Nephron progenitor cell (in vitro differentiated cells): Measurements from ENCODE around the gene EMC1.
"Not testable (repeated sequence)": the region's sequence is repeated elsewhere in the genome, so short reads cannot be mapped to it uniquely, and the experiment has no call there.

Experiments
- DNase-seq: peaks from one replicate; pipeline ENCODE4 v3.0.0; 2021
- H3K27ac Mint-ChIP-seq: 2 replicates; pipeline ENCODE4 v1.8.0; 2021; ENCODE audit warnings: mild to moderate bottlenecking, moderate library complexity, mixed read lengths
- H3K27me3 Mint-ChIP-seq: 2 replicates; pipeline ENCODE4 v1.8.0; 2021; ENCODE audit warnings: mild to moderate bottlenecking, low read depth, mixed read lengths; ENCODE audit not compliant: poor library complexity
- H3K36me3 Mint-ChIP-seq: 2 replicates; pipeline ENCODE4 v1.8.0; 2021; ENCODE audit warnings: low read depth, mixed read lengths
- H3K4me1 Mint-ChIP-seq: 2 replicates; pipeline ENCODE4 v1.8.0; 2021; ENCODE audit warnings: mixed read lengths
- H3K4me3 Mint-ChIP-seq: 2 replicates; pipeline ENCODE4 v1.8.0; 2021; ENCODE audit warnings: mild to moderate bottlenecking, moderate library complexity, mixed read lengths
- H3K9me3 Mint-ChIP-seq: 2 replicates; pipeline ENCODE4 v1.8.0; 2021; ENCODE audit warnings: mild to moderate bottlenecking, moderate library complexity, mixed read lengths
- TF ChIP-seq, protein P1 (sequence below): fragments of 200-600 bp; sonication (generic); IDR thresholded peaks from 2 replicates; pipeline ENCODE4 v1.5.0; 2021; ENCODE audit warnings: antibody characterized with exemption

The EMC1 gene

GRCh38 chr1:19287436-19288185, 36.3 kb upstream of the EMC1 start:
- Mint-ChIP-seq H3K9me3 (peaks cover 33% of the 10 kb centered on the region), H3K27ac (peak overlapping the region; percentile 94), H3K27me3 (peaks cover 38% of the 10 kb centered on the region), H3K4me3 (peak overlapping the region; percentile 13), H3K4me1 (peaks cover 5% of the 10 kb centered on the region), H3K36me3 (peaks cover 39% of the 10 kb centered on the region)
- TF ChIP-seq, protein P1, sequence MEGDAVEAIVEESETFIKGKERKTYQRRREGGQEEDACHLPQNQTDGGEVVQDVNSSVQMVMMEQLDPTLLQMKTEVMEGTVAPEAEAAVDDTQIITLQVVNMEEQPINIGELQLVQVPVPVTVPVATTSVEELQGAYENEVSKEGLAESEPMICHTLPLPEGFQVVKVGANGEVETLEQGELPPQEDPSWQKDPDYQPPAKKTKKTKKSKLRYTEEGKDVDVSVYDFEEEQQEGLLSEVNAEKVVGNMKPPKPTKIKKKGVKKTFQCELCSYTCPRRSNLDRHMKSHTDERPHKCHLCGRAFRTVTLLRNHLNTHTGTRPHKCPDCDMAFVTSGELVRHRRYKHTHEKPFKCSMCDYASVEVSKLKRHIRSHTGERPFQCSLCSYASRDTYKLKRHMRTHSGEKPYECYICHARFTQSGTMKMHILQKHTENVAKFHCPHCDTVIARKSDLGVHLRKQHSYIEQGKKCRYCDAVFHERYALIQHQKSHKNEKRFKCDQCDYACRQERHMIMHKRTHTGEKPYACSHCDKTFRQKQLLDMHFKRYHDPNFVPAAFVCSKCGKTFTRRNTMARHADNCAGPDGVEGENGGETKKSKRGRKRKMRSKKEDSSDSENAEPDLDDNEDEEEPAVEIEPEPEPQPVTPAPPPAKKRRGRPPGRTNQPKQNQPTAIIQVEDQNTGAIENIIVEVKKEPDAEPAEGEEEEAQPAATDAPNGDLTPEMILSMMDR: no peak
- DNase-seq: no peak

DNA sequence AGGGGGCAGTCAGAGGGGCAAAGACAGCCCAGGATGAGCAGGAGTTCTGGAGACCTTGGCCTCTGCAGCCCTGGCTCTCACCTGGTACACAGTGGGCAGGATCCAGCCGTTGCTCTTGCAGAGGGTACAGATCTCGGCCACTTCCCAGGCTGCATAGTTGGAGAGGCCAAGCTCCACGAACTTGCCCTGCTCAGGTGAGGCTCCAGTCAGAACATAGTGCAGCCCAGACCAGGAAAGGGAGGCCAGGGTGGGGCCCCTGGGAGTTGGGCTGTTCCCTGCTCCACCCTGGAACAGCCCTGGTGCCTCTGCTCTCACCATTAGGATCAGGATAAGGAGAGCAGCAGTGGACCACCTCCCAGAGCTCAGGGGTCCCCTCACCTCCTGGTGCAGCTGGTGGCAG, 34.5 kb upstream of the EMC1 start:
- peaks cover 34% of the 10 kb centered on the region for H3K27me3 Mint-ChIP-seq
- H3K36me3 Mint-ChIP-seq: peaks cover 34% of the 10 kb centered on the region

GRCh38 chr1:19285366-19285765, 34.0 kb upstream of the EMC1 start:
- not testable (repeated sequence) for H3K27ac Mint-ChIP-seq, H3K4me3 Mint-ChIP-seq, H3K4me1 Mint-ChIP-seq, DNase-seq
- peaks cover 31% of the 10 kb centered on the region for H3K27me3 Mint-ChIP-seq
- H3K36me3 Mint-ChIP-seq: peaks cover 36% of the 10 kb centered on the region
- peaks cover 14% of the 10 kb centered on the region for H3K9me3 Mint-ChIP-seq

More for the DNA sequence above, 34.5 kb upstream of the EMC1 start:
- H3K27ac Mint-ChIP-seq, H3K4me1 Mint-ChIP-seq, H3K4me3 Mint-ChIP-seq, DNase-seq: not testable (repeated sequence)
- H3K9me3 Mint-ChIP-seq: peaks cover 16% of the 10 kb centered on the region

DNA sequence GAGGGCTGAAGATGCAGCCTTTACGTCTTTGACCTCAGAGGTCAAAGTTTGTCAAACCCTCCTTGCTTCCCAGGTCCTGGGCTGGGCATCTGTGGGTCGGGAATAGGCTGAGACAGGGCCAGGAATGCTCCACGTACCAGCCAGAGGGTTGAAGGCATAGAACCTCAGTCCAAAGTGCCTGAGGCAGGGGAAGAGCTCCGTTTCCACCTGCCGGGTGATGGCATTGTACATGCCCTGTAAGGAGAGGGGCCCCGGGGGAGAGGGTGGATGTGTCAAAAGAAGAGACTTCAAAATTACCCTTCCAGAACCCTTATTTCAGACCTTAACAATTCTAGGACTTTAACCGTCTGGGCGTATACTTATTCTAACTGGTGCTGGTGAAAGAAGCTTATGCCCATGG, 33.6 kb upstream of the EMC1 start:
- Mint-ChIP-seq H3K4me3 (no peak overlapping the region), H3K27me3 (peaks cover 26% of the 10 kb centered on the region), H3K4me1 (peaks cover 5% of the 10 kb centered on the region), H3K36me3 (peaks cover 37% of the 10 kb centered on the region), H3K9me3 (peaks cover 13% of the 10 kb centered on the region), H3K27ac (no peak overlapping the region)
- TF ChIP-seq, protein P1: no peak
- no peak for DNase-seq

DNA sequence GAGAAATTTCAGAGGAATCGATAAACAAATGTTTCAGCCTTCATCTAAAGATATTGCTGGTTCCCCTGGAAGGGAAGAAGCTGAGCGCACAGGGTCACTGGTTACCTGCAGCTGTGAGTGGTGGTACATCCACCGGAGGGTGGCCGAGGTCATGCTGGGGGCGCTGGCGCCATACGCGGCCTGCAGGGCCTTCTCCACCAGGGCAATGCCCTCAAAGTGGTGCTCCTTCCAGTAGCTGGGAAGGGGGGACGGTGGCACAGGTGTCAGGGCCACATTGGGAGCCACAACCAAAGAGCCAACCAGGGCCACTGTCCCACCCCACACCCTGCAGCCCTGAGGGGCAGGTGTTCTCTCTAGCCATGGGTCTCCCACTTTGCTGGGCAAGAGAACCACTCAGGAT, 32.6 kb upstream of the EMC1 start:
- peaks cover under 1% of the 10 kb centered on the region for H3K4me1 Mint-ChIP-seq
- DNase-seq: no peak
- TF ChIP-seq, protein P1: no peak
- peaks cover 9% of the 10 kb centered on the region for H3K9me3 Mint-ChIP-seq
- H3K27me3 Mint-ChIP-seq: peaks cover 16% of the 10 kb centered on the region
- no peak overlapping the region for H3K27ac Mint-ChIP-seq
- H3K36me3 Mint-ChIP-seq: peaks cover 32% of the 10 kb centered on the region
- H3K4me3 Mint-ChIP-seq: no peak overlapping the region

- no peak for DNase-seq
- TF ChIP-seq, protein P1: no peak
- H3K9me3 Mint-ChIP-seq: peaks cover 3% of the 10 kb centered on the region
- H3K27ac Mint-ChIP-seq: peak overlapping the region; percentile 42
- H3K4me1 Mint-ChIP-seq: no peaks in the 10 kb centered on the region
- no peak overlapping the region for H3K4me3 Mint-ChIP-seq
- peaks cover 12% of the 10 kb centered on the region for H3K36me3 Mint-ChIP-seq
- H3K27me3 Mint-ChIP-seq: peaks cover 7% of the 10 kb centered on the region
Measured at GRCh38 chr1:19274636-19275035, 23.3 kb upstream of the EMC1 start.

- H3K4me3 Mint-ChIP-seq, DNase-seq: not testable (repeated sequence)
Measured at GRCh38 chr1:19273844-19274531, 22.7 kb upstream of the EMC1 start.

More at GRCh38 chr1:19273844-19274531, 22.7 kb upstream of the EMC1 start:
- H3K27me3 Mint-ChIP-seq, H3K27ac Mint-ChIP-seq, H3K4me1 Mint-ChIP-seq, H3K9me3 Mint-ChIP-seq, H3K36me3 Mint-ChIP-seq: not testable (repeated sequence)
